Measurements from ENCODE around the gene ESR1.
A peak's percentile ranks its signal among the peaks of the same experiment; 100 is the strongest.
"Not testable (repeated sequence)": the region's sequence is repeated elsewhere in the genome, so short reads cannot be mapped to it uniquely, and the experiment has no call there.

Gene ESR1

GRCh38 chr6:151894426-151894825 lies 86.9 kb downstream of the ESR1 start:
- not testable (repeated sequence) for DNase-seq (ENCODE audit: low spot score)

GRCh38 chr6:151899221-151899620 lies 91.7 kb downstream of the ESR1 start:
- not testable (repeated sequence) for DNase-seq (ENCODE audit: low spot score)

GRCh38 chr6:151899796-151900195 lies 92.3 kb downstream of the ESR1 start:
- not testable (repeated sequence) for DNase-seq (ENCODE audit: low spot score)

GRCh38 chr6:151900256-151900655 lies 92.8 kb downstream of the ESR1 start:
- no peak for DNase-seq (ENCODE audit: low spot score)

- peak; percentile 9 for DNase-seq (ENCODE audit: low spot score)
Observed at GRCh38 chr6:151901009-151901411, 93.5 kb downstream of the ESR1 start.

DNA sequence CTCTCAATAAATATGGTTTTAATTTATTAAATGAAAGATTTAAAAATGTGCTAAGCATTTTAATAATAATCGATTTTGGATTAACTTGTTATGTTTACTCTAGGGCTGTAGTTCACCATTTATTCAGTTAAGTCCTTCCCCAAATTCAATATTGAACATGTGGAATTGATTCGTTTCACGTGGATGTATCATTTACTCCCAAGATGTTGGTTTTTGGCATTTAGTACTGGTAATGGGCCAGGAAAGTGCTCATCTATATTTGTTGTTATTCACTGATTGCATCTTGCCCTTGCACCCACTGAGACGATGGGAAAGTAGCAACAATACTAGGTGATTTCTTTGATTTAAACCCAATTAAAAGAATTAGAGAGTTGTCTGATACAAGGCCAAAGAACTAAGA lies 97.1 kb downstream of the ESR1 start:
- DNase-seq (ENCODE audit: low spot score), result no peak

DNA sequence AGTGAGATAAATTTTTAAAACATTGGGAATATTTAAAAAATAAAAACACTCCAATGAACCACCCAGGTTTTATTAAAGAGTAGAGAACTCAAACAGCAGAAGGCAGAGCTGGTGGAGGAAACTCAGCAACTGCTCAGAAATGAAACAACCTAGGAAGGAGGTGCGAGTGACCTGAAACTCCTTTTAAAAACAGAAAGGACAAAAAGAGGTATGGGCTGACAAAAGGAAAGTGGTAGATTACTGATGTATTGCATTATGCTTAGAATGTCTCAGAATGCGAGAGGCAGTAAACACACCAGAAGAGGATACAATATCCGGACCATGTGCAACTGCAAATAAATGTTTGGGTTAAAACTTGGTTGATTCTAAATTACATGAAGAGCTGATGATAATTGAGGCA lies 97.6 kb downstream of the ESR1 start:
- no peak for DNase-seq (ENCODE audit: low spot score)

- DNase-seq (ENCODE audit: low spot score), result no peak
Observed at GRCh38 chr6:151905854-151906253, 98.4 kb downstream of the ESR1 start.

GRCh38 chr6:151911401-151911800 lies 103.9 kb downstream of the ESR1 start:
- DNase-seq (ENCODE audit: low spot score), result no peak

DNA sequence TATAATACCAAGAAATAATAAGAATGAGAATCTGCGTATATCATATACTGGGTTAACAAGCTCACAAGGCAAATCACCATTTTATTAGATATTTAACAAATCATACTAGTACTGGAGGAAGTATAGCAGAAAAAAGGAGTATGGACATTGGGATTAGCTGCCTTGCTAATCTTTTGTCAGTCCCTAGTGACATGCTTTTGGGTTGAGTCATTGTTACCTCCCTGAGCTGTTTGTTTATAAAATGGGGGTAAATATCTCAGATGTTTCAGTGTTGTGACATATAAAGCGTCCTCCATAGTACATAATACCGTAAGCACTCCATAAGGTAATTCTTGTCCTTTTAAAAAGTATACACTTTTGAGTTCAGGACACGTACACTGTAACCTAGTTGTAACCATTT lies 107.0 kb downstream of the ESR1 start:
- peak; percentile 33 for DNase-seq (ENCODE audit: low spot score)

GRCh38 chr6:151916075-151916474 lies 108.6 kb downstream of the ESR1 start:
- DNase-seq (ENCODE audit: low spot score), result no peak

- peak; percentile 10 for DNase-seq (ENCODE audit: low spot score)
Observed at GRCh38 chr6:151916680-151917164, 109.2 kb downstream of the ESR1 start.

- DNase-seq (ENCODE audit: low spot score), result no peak
Observed at GRCh38 chr6:151917531-151918329, 110.2 kb downstream of the ESR1 start.

- DNase-seq (ENCODE audit: low spot score), result no peak
Observed at GRCh38 chr6:151940307-151940706, 132.8 kb downstream of the ESR1 start.

DNA sequence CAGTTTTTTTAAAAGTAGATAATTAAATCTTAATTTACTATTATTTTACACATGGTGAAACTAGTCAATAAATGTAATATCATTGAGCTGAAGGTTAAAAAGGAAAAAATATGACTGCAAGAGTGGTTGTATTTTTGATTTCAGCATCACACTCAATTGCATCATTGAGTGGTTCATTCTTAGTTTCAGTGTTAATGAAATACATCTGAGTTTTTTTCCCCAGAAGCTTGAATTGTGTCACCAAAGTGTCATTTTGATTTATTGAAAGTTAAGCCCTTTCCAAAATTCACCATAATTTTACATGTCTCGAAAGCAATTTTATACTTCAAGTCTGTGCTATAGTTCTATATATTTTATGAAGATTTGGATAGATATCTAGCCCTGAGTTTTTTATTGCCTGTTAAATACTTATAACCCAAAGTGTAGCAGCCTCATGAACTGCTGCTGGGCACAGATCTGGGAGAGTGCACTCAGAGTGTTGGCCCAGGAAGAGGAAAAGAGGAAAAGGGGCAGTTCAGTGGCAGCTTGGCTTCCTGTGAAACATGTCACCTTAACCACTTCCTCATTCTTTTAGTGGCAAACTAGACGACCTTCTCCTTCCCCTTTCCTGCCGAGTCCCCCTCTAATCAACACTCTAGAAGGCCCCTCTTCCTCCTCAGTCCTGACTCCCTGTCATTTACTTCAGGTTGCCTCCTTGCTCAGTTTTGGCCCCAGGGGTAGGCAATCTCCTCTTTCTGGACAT lies 140.7 kb downstream of the ESR1 start:
- DNase-seq (ENCODE audit: low spot score), result peak; percentile 51

- peak; percentile 57 for DNase-seq (ENCODE audit: low spot score)
Observed at GRCh38 chr6:151958332-151958731, 150.8 kb downstream of the ESR1 start.

GRCh38 chr6:151959086-151959485 lies 151.6 kb downstream of the ESR1 start:
- peak; percentile 33 for DNase-seq (ENCODE audit: low spot score)

GRCh38 chr6:151961809-151962208 lies 154.3 kb downstream of the ESR1 start:
- DNase-seq (ENCODE audit: low spot score), result peak; percentile 35

GRCh38 chr6:151962246-151962846 lies 154.9 kb downstream of the ESR1 start:
- DNase-seq (ENCODE audit: low spot score), result peak; percentile 19

DNA sequence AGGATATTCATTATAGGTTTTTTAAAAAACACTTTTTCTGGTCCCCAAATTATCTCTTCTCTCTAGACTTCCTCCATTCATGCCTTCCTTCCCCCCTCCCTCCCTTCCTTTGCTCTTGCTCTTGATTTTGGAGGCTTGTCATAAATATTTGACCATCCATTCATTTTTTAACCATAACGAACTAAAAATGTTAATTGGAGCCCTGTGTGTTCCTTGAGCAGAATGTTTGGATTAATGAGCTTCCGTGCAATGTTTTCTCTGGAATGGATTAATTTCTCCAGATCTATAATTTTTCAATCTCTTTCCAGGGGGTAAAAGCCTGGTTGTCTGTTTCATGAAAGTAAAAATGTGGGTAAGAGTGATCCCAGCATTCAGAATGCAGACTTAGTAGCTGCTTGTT lies 155.5 kb downstream of the ESR1 start:
- no peak for DNase-seq (ENCODE audit: low spot score)

DNA sequence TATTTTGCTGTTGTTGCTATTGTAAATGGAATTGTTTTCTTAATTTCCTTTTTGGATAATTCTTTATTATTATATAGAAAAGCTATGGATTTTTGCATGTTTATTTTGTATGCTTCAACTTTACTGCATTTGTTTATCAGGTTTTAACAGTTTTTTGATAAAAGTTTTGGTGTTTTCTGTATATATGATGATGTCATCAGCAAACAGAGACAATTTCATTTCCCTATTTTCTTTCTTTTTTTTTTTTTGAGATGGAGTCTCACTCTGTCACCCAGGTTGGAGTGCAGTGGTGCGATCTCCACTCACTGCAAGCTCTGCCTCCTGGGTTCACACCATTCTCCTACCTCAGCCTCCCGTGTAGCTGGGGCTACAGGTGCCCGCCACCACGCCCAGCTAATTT lies 156.9 kb downstream of the ESR1 start:
- DNase-seq (ENCODE audit: low spot score), result not testable (repeated sequence)

- DNase-seq (ENCODE audit: low spot score), result no peak
Observed at GRCh38 chr6:151974061-151974617, 166.7 kb downstream of the ESR1 start.
